Measurements from ENCODE around the gene NANOS3. TPM values are rescaled to one million over a fixed set of nuclear protein-coding genes. Genes with fewer than 3 reads are reported as not detected.

NANOS3 gene
- total and polyA plus RNA-seq, 10 of the 15 experiments (the other 5 are each of a cell fraction or from before 2014, with no cell fraction given) = 0.31 to 1.7 (median 0.81) TPM

DNA sequence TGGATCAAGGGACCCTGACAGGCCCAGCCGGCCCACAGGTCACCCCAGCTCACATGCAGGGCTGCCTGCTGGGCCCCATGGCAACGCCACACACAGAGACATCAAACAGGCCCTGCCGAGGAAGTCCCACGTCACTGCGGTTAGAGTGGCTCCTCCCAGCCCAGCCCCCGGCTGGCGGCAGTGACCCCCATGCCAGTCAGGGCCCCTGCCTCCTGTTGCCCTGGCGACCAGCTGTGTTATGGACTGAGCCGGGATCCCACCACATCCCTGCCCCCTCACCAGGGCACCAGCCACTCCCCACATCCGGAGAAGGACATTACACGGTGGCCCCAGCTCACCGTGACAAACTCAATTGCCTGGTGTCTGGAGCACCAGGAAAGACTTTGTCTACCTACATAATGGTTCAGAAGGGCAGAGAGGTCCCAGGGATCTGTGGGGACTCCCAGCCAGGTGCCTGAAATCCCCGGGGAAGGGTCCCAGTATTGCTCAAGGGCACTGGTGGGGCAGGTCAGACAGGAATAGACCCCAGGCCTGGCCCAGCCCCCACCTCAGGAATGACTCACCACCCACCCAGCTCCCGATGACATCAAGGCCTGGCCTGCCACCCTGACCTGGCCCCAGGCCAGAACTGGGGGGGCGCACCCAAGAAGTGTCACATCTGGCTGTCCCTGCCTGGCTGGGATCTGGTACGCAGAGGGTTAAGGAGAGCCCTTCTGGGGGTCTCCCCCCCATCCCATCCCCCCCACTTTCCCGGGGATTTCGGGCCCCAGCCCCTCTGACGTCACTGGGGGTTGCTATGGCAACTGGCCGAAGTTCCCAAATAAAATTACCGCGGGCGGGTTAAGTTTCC is 30.2 kb upstream of the NANOS3 start (continued):
- TF ChIP-seq IKZF2 (IDR thresholded peaks at IDR 0.05) (peak; percentile 84 to 86), MEF2A (IDR thresholded peaks at IDR 0.05; ENCODE audit: insufficient read depth, low read depth, low read length) (no peak), FOS (IDR thresholded peaks at IDR 0.05; ENCODE audit: borderline replicate concordance, extremely low read depth, insufficient read length) (no peak), ASH2L (IDR thresholded peaks at IDR 0.05; ENCODE audit: borderline replicate concordance, low read depth) (no peak), PML (IDR thresholded peaks at IDR 0.05; ENCODE audit: low read length) (no peak), FOXK2 (IDR thresholded peaks at IDR 0.05) (no peak), CBX5 (IDR thresholded peaks at IDR 0.05; ENCODE audit: low read depth) (no peak), KLF5 (IDR thresholded peaks at IDR 0.05; ENCODE audit: partially characterized antibody) (peak; percentile 91), EGR1 (IDR thresholded peaks at IDR 0.05; ENCODE audit: borderline replicate concordance in 1 of 2, low read depth in 2 of 2, low read length in 2 of 2) (0 out of 3 replicates have a peak, but pooled peaks of 1 of the 2 experiments have one; percentile 10), ZNF622 (IDR thresholded peaks at IDR 0.05) (no peak), CHD1 (IDR thresholded peaks at IDR 0.05; ENCODE audit: low read depth, low read length) (no peak; the same call in 1 of the 2 replicates), RCOR1 (conservative IDR thresholded peaks at IDR 0.05; ENCODE audit: low read depth, low read length) (no peak), NFXL1 (IDR thresholded peaks at IDR 0.05; ENCODE audit: borderline replicate concordance) (no peak), CHD2 (IDR thresholded peaks at IDR 0.05; ENCODE audit: borderline replicate concordance, low read depth, low read length) (peak; percentile 72), POU2F2 (IDR thresholded peaks at IDR 0.05; ENCODE audit: borderline replicate concordance, low read depth, low read length) (no peak; the same call in 2 of the 3 replicates)
- TF ChIP-seq, protein P1, sequence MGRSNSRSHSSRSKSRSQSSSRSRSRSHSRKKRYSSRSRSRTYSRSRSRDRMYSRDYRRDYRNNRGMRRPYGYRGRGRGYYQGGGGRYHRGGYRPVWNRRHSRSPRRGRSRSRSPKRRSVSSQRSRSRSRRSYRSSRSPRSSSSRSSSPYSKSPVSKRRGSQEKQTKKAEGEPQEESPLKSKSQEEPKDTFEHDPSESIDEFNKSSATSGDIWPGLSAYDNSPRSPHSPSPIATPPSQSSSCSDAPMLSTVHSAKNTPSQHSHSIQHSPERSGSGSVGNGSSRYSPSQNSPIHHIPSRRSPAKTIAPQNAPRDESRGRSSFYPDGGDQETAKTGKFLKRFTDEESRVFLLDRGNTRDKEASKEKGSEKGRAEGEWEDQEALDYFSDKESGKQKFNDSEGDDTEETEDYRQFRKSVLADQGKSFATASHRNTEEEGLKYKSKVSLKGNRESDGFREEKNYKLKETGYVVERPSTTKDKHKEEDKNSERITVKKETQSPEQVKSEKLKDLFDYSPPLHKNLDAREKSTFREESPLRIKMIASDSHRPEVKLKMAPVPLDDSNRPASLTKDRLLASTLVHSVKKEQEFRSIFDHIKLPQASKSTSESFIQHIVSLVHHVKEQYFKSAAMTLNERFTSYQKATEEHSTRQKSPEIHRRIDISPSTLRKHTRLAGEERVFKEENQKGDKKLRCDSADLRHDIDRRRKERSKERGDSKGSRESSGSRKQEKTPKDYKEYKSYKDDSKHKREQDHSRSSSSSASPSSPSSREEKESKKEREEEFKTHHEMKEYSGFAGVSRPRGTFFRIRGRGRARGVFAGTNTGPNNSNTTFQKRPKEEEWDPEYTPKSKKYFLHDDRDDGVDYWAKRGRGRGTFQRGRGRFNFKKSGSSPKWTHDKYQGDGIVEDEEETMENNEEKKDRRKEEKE (IDR thresholded peaks at IDR 0.05) = no peak
- TF ChIP-seq, protein P2, sequence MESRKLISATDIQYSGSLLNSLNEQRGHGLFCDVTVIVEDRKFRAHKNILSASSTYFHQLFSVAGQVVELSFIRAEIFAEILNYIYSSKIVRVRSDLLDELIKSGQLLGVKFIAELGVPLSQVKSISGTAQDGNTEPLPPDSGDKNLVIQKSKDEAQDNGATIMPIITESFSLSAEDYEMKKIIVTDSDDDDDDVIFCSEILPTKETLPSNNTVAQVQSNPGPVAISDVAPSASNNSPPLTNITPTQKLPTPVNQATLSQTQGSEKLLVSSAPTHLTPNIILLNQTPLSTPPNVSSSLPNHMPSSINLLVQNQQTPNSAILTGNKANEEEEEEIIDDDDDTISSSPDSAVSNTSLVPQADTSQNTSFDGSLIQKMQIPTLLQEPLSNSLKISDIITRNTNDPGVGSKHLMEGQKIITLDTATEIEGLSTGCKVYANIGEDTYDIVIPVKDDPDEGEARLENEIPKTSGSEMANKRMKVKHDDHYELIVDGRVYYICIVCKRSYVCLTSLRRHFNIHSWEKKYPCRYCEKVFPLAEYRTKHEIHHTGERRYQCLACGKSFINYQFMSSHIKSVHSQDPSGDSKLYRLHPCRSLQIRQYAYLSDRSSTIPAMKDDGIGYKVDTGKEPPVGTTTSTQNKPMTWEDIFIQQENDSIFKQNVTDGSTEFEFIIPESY (IDR thresholded peaks at IDR 0.05) = no peak
- TF ChIP-seq, protein P3, sequence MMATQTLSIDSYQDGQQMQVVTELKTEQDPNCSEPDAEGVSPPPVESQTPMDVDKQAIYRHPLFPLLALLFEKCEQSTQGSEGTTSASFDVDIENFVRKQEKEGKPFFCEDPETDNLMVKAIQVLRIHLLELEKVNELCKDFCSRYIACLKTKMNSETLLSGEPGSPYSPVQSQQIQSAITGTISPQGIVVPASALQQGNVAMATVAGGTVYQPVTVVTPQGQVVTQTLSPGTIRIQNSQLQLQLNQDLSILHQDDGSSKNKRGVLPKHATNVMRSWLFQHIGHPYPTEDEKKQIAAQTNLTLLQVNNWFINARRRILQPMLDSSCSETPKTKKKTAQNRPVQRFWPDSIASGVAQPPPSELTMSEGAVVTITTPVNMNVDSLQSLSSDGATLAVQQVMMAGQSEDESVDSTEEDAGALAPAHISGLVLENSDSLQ (IDR thresholded peaks at IDR 0.05) = peak; percentile 97
- TF ChIP-seq, protein P4, sequence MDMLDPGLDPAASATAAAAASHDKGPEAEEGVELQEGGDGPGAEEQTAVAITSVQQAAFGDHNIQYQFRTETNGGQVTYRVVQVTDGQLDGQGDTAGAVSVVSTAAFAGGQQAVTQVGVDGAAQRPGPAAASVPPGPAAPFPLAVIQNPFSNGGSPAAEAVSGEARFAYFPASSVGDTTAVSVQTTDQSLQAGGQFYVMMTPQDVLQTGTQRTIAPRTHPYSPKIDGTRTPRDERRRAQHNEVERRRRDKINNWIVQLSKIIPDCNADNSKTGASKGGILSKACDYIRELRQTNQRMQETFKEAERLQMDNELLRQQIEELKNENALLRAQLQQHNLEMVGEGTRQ (IDR thresholded peaks at IDR 0.05; ENCODE audit: borderline replicate concordance, low read depth, low read length) = no peak
- TF ChIP-seq, protein P5, sequence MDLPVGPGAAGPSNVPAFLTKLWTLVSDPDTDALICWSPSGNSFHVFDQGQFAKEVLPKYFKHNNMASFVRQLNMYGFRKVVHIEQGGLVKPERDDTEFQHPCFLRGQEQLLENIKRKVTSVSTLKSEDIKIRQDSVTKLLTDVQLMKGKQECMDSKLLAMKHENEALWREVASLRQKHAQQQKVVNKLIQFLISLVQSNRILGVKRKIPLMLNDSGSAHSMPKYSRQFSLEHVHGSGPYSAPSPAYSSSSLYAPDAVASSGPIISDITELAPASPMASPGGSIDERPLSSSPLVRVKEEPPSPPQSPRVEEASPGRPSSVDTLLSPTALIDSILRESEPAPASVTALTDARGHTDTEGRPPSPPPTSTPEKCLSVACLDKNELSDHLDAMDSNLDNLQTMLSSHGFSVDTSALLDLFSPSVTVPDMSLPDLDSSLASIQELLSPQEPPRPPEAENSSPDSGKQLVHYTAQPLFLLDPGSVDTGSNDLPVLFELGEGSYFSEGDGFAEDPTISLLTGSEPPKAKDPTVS (IDR thresholded peaks at IDR 0.05; ENCODE audit: low read depth, low read length) = no peak
